B cell (primary cell): ENCODE results near the gene GLOD5. TPM values are rescaled to one million over a fixed set of nuclear protein-coding genes. Genes with fewer than 3 reads are reported as not detected.

Experiments used
- ATAC-seq: fragments of 200-7000 bp; cut with Tn5 transposase; one replicate; pipeline ENCODE4 v1.10.0; 2021; ENCODE audit warnings: low read depth, mild to moderate bottlenecking, moderate number of reproducible peaks, moderate library complexity
- CTCF ChIA-PET: fragments of 350-600 bp; sonication (Branson Sonifier 250); formaldehyde crosslinking; loops from one replicate; lab custom pipeline; 2021; ENCODE audit warnings: antibody characterized with exemption, inconsistent platforms; lab: Charles Lee
- POLR2A ChIA-PET: fragments of 350-600 bp; sonication (Branson Sonifier 250); formaldehyde crosslinking; loops from one replicate; lab custom pipeline; 2021; ENCODE audit warnings: antibody characterized with exemption; lab: Charles Lee
- DNase-seq: peaks from one replicate; pipeline ENCODE4 v3.0.0; 2013
- H2AFZ ChIP-seq: 2 replicates; pipeline ENCODE4 v1.6.1; 2012; ENCODE audit warnings: mild to moderate bottlenecking, low read depth, low read length; ENCODE audit not compliant: insufficient read depth, poor library complexity, severe bottlenecking
- H3K27ac ChIP-seq, 2 donors: 1 replicate in 1 of 2; 2 replicates in 1 of 2; pipeline ENCODE4 v1.5.1; 2012 to 2013; ENCODE audit warnings: low read length in 2 of 2, mild to moderate bottlenecking in 2 of 2, moderate library complexity in 1 of 2
- H3K27me3 ChIP-seq, 4 experiments: fragments of 200-600 bp in 1 of 4; sonication (generic) in 1 of 4; replicated peaks in 1 of 4; 1 replicate in 2 of 4; 2 replicates in 2 of 4; pipeline versions ENCODE4 v1.6.1 to v1.7.0; 2013 to 2016; ENCODE audit warnings: low read length in 3 of 4, mild to moderate bottlenecking in 2 of 4, mixed read lengths in 1 of 4, moderate library complexity in 1 of 4; ENCODE audit not compliant: insufficient read depth in 4 of 4, control insufficient read depth in 3 of 4; ENCODE audit errors: control extremely low read depth in 1 of 4
- H3K36me3 ChIP-seq, 2 experiments: replicated peaks in 1 of 2; 1 replicate in 1 of 2; 2 replicates in 1 of 2; pipeline versions ENCODE4 v1.6.1 to v1.7.1; 2013; ENCODE audit warnings: low read length in 1 of 2; ENCODE audit not compliant: insufficient read depth in 2 of 2, control insufficient read depth in 1 of 2; ENCODE audit errors: control extremely low read depth in 1 of 2, extremely low read depth in 1 of 2
- H3K4me1 ChIP-seq, 2 donors: fragments of 200-600 bp in 1 of 2; sonication (generic) in 1 of 2; 1 replicate in 1 of 2; 2 replicates in 1 of 2; pipeline versions ENCODE4 v1.5.1 to v1.6.1; 2013 to 2017; ENCODE audit warnings: low read length in 2 of 2; ENCODE audit not compliant: control insufficient read depth in 2 of 2, insufficient read depth in 2 of 2
- H3K4me2 ChIP-seq: replicated peaks from 2 replicates; pipeline ENCODE3; 2012; ENCODE audit warnings: mild to moderate bottlenecking, low read depth, low read length; ENCODE audit not compliant: poor library complexity, severe bottlenecking
- H3K4me3 ChIP-seq, 5 experiments: fragments of 200-600 bp in 1 of 5; sonication (generic) in 1 of 5; 1 replicate in 3 of 5; 2 replicates in 2 of 5; pipeline versions ENCODE4 v1.5.1 to v1.7.0; 2011 to 2016; ENCODE audit warnings: low read length in 4 of 5, mild to moderate bottlenecking in 4 of 5, low read depth in 2 of 5, control low read depth in 1 of 5, moderate library complexity in 1 of 5; ENCODE audit not compliant: insufficient read depth in 1 of 5; ENCODE audit errors: control extremely low read depth in 1 of 5, extremely low read depth in 1 of 5
- H3K79me2 ChIP-seq: fragments of 200-600 bp; sonication (generic); one replicate; pipeline ENCODE4 v1.6.0; 2016; ENCODE audit warnings: low read length; ENCODE audit not compliant: control insufficient read depth, insufficient read depth
- H3K9ac ChIP-seq: fragments of 200-600 bp; sonication (generic); 2 replicates; pipeline ENCODE4 v1.6.1; 2017; ENCODE audit warnings: mild to moderate bottlenecking, low read length, moderate library complexity
- H3K9me3 ChIP-seq, 3 donors: one replicate each; pipeline versions ENCODE4 v1.6.1 to v1.7.1; 2013; ENCODE audit warnings: low read length in 2 of 3; ENCODE audit not compliant: control insufficient read depth in 2 of 3, insufficient read depth in 1 of 3; ENCODE audit errors: control extremely low read depth in 1 of 3
- H4K20me1 ChIP-seq: 2 replicates; pipeline ENCODE4 v1.6.0; 2012; ENCODE audit warnings: mild to moderate bottlenecking, low read length; ENCODE audit not compliant: insufficient read depth, control insufficient read depth, poor library complexity, severe bottlenecking
- H3K27ac Mint-ChIP-seq: one replicate; pipeline ENCODE4 v1.8.0; 2021; ENCODE audit warnings: mixed read lengths
- H3K27me3 Mint-ChIP-seq: one replicate; pipeline ENCODE4 v1.8.0; 2021; ENCODE audit warnings: mixed read lengths
- H3K4me1 Mint-ChIP-seq: one replicate; pipeline ENCODE4 v1.8.0; 2021; ENCODE audit warnings: mixed read lengths
- H3K4me3 Mint-ChIP-seq: one replicate; pipeline ENCODE4 v1.8.0; 2021; ENCODE audit warnings: mixed read lengths
- H3K9me3 Mint-ChIP-seq: one replicate; pipeline ENCODE4 v1.8.0; 2022; ENCODE audit warnings: mixed read lengths; ENCODE audit not compliant: insufficient read depth
- EZH2 ChIP-seq: IDR thresholded peaks from 2 replicates; pipeline ENCODE4 v1.6.1; 2012; ENCODE audit warnings: borderline replicate concordance, low read depth, mild to moderate bottlenecking, moderate library complexity, low read length; ENCODE audit not compliant: insufficient read depth, poor library complexity, severe bottlenecking
- WGBS: methylation state at CpG from one replicate; pipeline ENCODE4 v1.1.5; 2013; ENCODE audit warnings: missing lambda C conversion rate; ENCODE audit not compliant: insufficient coverage; 5-methylcytosine and 5-hydroxymethylcytosine counted together
- intact Hi-C: fragments of 100-400 bp; cut with micrococcal nuclease; formaldehyde crosslinking; loops from one replicate; pipeline ENCODE4 v1.10.0; 2022
- polyA plus RNA-seq: library from polyadenylated mRNA; depleted of rRNA; stranded (reverse); fragments of >200 nt; gene quantifications from 2 replicates; pipeline ENCODE4 v1.2.3, GENCODE V29; 2012
- total RNA-seq, 2 donors: library from RNA; stranded (reverse); fragments of 120-200 nt in 1 of 2; gene quantifications; 1 replicate in 1 of 2; 2 replicates in 1 of 2; pipeline versions ENCODE4 v1.2.3 to v1.2.4, GENCODE V29; 2013 to 2022
- TF ChIP-seq, protein P1 (sequence below): fragments of 200-600 bp; IDR thresholded peaks from one replicate; pipeline ENCODE4 v1.8.0; 2022; ENCODE audit warnings: antibody characterized with exemption, mild to moderate bottlenecking

GLOD5 gene
- total and polyA plus RNA-seq, 2 donors (not counting 1 experiment from before 2014, with no cell fraction given) = not detected

DNA sequence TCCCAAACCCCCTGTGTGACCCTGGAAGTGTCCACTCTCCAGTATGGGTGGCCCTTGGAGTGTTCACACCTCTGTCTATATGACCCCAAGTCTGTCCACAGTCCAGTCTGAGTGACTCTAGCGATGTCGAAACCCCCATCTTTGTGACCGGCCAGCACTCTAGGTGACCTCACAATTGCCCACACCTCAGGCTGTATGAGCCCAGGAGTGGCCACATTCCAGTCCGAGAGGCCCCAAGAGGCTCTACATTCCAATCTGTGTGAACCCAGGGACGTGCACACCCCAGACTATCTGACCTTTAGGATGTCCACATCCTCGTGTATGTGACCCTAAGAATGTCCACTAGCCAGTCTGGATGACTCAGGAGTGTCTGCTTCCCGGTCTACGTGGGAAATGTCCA, 7.3 kb upstream of the GLOD5 start:
- ChIA-PET CTCF (no interaction called here), POLR2A (no interaction called here)
- Histone ChIP-seq H3K4me3 (no peak overlapping the region), H3K4me1 (no peaks in the 10 kb centered on the region), H3K9me3 (no peaks in the 10 kb centered on the region), H3K27me3 (no peaks in the 10 kb centered on the region), H3K36me3 (no peaks in the 10 kb centered on the region), H2AFZ (no peak overlapping the region), H3K79me2 (no peaks in the 10 kb centered on the region), H4K20me1 (no peaks in the 10 kb centered on the region), H3K9ac (no peak overlapping the region), H3K4me2 (no peak overlapping the region), H3K27ac (no peak overlapping the region)
- ATAC-seq = no peak
- Mint-ChIP-seq H3K9me3 (no peaks in the 10 kb centered on the region), H3K4me3 (no peak overlapping the region), H3K27me3 (peaks cover 4% of the 10 kb centered on the region), H3K4me1 (no peaks in the 10 kb centered on the region), H3K27ac (no peak overlapping the region)
- TF ChIP-seq, protein P1, sequence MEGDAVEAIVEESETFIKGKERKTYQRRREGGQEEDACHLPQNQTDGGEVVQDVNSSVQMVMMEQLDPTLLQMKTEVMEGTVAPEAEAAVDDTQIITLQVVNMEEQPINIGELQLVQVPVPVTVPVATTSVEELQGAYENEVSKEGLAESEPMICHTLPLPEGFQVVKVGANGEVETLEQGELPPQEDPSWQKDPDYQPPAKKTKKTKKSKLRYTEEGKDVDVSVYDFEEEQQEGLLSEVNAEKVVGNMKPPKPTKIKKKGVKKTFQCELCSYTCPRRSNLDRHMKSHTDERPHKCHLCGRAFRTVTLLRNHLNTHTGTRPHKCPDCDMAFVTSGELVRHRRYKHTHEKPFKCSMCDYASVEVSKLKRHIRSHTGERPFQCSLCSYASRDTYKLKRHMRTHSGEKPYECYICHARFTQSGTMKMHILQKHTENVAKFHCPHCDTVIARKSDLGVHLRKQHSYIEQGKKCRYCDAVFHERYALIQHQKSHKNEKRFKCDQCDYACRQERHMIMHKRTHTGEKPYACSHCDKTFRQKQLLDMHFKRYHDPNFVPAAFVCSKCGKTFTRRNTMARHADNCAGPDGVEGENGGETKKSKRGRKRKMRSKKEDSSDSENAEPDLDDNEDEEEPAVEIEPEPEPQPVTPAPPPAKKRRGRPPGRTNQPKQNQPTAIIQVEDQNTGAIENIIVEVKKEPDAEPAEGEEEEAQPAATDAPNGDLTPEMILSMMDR = no peak
- TF ChIP-seq EZH2 = no peak
- DNase-seq = no peak
- intact Hi-C loops = no loop called here
- 89% methylated on average over 5 of the region's 8 CpGs for WGBS

- H3K27ac Mint-ChIP-seq = no peak overlapping the region
- ATAC-seq = no peak
- no peak overlapping the region for H3K4me3 ChIP-seq
Measured at GRCh38 chrX:48769230-48769629, 7.7 kb downstream of the GLOD5 start.

More at GRCh38 chrX:48769230-48769629, 7.7 kb downstream of the GLOD5 start:
- no peak for DNase-seq
- peaks cover under 1% of the 10 kb centered on the region for H3K27me3 Mint-ChIP-seq
- Histone ChIP-seq H3K79me2 (no peaks in the 10 kb centered on the region), H2AFZ (no peak overlapping the region), H3K4me2 (no peak overlapping the region), H3K27me3 (no peaks in the 10 kb centered on the region), H4K20me1 (no peaks in the 10 kb centered on the region), H3K36me3 (no peaks in the 10 kb centered on the region), H3K9me3 (no peaks in the 10 kb centered on the region), H3K27ac (no peak overlapping the region), H3K9ac (no peak overlapping the region), H3K4me1 (no peaks in the 10 kb centered on the region)
- 100% methylated on average over 1 of the region's 6 CpGs for WGBS
- H3K4me3 Mint-ChIP-seq = no peak overlapping the region
- H3K9me3 Mint-ChIP-seq = no peaks in the 10 kb centered on the region
- no peaks in the 10 kb centered on the region for H3K4me1 Mint-ChIP-seq
- ChIA-PET POLR2A (no interaction called here), CTCF (no interaction called here)
- TF ChIP-seq, protein P1 = no peak
- no peak for TF ChIP-seq EZH2
- intact Hi-C loops = no loop called here
